Measurements from ENCODE around the gene HLF.

- TF ChIP-seq CTCF (IDR thresholded peaks at IDR 0.05) (no peak), EP300 (IDR thresholded peaks at IDR 0.05; ENCODE audit: low read depth) (no peak), POLR2A (IDR thresholded peaks at IDR 0.05) (no peak), POLR2AphosphoS5 (IDR thresholded peaks at IDR 0.05) (no peak)
Measured at GRCh38 chr17:55230716-55231115, 34.0 kb upstream of the HLF start.
